HG02884 (cell line): ENCODE measurements around the gene KAT8.
A peak's percentile ranks its signal among the peaks of the same experiment; 100 is the strongest.
"Not testable (repeated sequence)": the region's sequence is repeated elsewhere in the genome, so short reads cannot be mapped to it uniquely, and the experiment has no call there.

ENCODE experiments used
- ATAC-seq: cut with Tn5 transposase; IDR thresholded peaks from one replicate; pipeline ENCODE4 v1.9.1; 2021; ENCODE audit warnings: mild to moderate bottlenecking, moderate library complexity; ENCODE audit not compliant: unreplicated experiment

The KAT8 gene

DNA sequence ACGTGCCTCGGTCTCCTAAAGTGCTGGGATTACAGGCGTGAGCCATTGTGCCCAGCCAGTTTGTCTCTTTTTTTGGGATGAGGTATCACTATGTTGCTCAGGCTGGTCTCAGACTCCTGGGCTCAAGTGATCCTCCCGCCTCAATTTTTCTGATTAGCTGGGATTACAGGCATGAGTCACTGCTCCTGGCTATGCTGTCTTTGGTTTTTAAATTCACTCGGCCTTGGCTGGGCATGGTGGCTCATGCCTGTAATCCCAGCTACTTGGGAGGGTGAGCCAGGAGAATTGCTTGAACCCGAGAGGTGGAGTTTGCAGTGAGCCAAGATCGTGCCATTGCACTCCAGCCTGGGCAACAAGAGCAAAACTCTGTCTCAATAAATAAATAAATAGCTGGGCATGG, 27.0 kb downstream of the KAT8 start:
- ATAC-seq = not testable (repeated sequence)

DNA sequence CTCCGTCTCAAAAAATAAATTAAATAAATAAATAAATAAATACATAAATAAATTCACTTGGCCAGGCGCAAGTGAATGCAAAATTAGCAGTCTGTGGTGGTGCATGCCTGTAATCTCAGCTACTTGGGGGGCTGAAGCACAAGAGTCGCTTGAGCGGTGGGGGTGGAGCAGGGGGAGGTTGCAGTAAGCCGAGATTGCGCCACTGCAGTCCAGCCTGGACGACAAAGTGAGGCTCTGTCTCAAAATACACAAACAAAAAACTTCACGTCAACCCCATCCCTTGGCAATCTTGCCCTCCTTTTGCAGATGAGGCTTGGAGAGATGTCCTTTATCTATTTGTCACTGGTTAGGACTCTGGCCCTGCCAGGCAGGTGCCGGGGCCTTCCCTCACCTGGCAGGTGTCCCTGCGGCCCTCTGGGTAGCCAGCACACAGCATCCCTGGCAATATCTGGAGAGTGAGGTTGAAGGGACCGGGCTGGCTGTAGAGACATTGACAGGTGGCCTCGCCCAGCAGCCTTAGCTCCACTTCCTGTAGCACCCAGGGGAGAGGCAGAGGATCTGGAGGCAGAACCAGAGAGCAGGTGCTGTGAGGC, 28.0 kb downstream of the KAT8 start:
- ATAC-seq = no peak

DNA sequence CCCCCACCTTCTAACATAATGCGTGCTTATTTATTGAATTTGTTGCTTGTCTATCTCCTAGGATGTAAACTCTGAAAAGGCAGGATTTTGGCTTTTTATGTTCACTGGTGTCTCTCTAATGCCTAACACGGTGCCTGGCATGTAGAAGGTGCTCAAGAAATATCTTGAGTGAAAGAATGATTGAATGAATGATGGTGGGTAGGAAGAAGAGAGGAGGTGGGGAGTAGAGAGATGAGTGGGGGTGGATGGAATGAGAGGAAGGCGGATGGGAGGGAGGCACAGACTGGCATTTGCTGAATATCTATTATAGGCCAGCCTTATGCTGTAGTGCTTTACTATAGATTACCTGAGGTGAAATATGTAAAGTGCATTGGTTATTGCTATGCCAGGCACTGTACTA, 30.1 kb downstream of the KAT8 start:
- ATAC-seq = no peak

DNA sequence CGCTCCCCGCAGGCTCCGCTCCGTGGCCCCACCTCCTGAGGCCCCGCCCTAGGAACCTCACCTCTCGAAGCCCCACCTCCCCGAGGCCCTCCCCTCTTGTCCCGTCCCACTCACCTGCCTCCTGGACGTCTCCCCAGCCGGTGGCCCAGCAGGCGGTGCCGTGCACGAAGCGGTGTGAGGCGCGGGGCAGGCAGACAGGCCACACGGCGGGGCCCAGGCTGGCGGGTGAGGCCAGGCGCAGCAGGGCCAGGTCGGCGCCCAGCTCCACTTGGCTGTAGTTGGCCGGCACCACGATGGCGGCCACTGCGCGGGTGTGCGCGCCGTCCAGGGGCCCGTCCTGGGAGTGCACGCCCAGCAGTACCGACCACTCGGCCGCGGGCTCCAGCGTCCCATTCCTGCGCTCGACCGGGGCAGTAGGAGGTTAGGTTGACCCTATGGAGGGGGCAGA, 30.8 kb downstream of the KAT8 start:
- ATAC-seq = no peak

DNA sequence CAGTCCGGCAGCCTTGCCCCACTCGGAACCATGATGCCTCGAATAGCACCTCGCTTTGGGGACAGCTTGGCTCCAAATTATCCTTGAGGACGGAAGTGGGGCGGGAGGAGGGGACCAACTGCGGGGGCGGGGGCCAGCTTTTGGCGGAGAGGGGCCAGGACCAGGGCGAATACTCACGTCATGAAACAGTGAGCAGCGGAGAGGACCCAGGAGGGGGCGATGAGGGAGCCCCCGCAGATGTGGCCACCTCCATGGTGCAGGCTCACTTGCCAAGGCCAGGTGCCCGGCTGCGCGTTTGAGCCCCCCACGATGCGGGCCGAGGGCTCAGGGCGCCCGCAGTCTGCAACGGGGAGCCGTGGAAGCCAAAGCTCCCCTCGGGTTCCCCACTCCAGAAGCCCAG, 31.4 kb downstream of the KAT8 start:
- ATAC-seq = no peak

DNA sequence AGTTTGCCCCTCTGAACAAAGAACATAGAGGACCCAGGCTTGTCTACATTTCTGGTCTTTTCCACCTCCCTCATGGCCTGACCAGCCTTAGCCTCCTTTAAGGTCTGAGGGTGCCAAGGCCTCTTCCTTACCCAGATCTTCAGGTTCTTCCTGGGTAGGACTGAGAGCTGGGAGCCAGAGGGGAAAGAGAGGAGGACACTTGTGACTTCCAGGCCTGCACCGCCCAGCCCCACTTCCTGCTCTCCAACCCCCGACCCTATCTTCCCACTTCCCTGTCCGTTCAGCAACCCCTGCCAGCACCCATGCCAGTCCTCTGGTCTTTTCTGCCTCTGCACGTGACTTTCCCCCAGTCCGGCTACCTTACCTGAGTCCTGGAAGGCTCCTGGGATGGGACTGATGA, 31.9 kb downstream of the KAT8 start:
- ATAC-seq = no peak

DNA sequence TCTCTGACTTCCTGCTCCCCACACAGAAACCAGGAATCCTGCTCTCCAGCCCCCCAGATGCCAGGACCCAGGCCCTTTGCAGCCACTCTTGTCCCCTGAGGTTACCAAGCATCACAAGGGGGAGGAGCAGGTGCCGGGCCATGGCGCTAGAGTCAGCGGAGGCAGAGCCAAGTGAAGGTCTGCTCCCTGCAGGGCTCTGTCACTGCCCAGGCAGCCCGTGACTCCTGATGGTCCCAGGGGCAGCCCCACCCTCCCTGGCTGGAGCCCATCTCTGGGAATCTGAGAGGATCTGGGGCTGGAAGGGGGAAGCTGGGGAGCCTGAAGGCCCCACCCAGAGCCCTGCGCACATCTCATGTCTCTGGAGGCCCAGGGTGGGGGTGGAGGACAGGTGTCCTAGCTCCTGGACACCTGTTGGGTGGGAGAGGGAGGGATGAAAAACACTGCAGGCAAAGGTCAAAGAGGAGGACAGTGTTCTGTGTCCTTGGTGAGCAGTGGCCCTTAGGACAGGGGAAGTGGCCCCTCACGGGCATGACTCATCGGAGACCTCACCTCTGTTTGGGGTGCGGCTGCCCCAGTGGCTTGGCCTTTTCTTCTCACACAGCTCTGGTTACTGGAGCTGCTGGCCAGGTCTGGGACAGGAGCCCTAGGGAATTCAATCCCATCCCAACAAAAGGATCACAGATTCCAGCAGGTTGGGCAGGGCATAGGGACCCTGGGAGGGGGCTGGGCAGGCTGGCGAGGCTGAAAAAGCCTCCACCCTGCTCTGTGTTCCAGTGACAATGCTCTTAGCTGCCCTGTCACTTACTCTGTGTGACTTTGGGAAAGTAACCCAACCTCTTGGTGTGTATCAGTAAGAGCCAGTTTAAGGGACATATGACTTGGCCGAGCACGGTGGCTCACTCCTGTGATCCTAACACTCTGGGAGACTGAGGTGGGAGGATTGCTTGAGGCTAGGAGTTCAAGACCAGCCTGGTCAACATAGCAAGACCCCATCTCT, 32.7 kb downstream of the KAT8 start, which contains the start of gene PRSS36:
PRSS36 (minus strand) TSS at position 173 of the 997 bp plus-strand sequence; CDS start at position 142, 31 bp downstream.
- ATAC-seq = no peak

DNA sequence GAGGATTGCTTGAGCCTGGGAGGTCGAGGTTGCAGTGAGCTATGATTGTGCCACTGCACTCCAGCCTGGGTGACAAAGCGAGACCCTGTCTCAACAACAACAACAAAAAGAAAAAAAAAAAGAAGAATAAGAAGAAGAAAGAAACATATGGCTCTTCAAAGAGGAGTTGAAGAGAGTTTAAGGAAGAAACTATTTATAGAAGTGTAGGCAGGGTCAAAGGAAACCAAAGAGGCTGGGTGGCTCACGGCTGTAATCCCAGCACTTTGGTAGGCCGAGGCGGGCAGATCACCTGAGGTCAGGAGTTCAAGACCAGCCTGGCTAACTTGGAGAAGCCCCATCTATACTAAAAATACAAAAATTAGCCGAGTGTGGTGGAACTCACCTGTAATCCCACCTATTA, 33.5 kb downstream of the KAT8 start:
- not testable (repeated sequence) for ATAC-seq

DNA sequence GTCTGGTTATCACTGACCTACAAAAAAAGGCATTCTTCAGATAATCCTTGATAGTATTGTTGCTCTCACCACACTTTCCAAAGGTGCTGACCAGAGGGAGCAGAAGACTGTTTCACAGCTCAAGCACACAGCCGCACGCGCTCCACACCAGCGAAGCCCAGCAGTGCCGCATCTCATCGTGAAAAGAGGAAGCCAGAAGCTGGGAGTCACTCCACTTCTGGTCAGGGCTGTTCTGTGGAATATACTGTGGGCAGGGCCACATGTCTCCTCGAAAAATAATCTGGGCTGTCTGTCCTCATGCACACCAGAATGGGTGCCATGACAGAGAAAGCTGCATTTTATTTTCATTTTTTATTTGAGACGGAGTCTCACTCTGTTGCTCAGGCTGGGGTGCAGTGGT, 39.7 kb downstream of the KAT8 start:
- no peak for ATAC-seq

DNA sequence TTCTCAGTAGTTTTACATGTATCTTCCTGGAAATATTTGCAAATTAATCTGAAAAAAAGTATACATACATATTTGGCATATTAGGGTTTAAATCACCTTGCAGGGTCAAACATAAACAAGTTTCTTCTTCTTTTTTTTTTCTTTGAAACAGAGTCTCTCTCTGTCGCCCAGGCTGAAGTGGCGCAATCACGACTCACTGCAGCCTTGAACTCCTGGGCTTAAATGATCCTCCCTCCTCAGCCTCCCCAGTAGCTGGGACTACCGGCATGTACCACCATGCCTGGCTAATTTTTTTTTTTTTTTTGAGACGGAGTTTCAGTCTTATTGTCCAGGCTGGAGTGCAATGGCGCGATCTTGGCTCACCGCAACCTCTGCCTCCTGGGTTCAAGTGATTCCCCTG, 49.9 kb downstream of the KAT8 start:
- no peak for ATAC-seq

DNA sequence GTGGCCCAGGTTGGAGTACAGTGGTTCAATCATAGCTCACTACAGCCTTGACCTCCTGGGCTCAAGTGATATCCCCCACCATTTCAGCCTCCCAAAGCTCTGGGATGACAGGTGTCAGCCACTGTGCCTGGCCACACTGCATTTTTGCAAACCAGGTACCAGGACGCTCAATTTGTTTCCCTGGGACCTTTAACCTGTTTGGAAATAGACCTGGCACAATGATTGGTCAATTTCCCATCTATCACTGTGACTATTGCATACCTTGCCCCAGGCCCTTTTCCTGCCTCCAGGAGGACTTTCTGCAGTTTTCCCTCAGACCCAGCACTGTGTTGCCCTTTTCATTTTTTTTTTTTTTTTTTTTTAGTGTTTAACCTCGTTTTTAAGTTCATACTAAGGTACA, 51.4 kb downstream of the KAT8 start:
- no peak for ATAC-seq

DNA sequence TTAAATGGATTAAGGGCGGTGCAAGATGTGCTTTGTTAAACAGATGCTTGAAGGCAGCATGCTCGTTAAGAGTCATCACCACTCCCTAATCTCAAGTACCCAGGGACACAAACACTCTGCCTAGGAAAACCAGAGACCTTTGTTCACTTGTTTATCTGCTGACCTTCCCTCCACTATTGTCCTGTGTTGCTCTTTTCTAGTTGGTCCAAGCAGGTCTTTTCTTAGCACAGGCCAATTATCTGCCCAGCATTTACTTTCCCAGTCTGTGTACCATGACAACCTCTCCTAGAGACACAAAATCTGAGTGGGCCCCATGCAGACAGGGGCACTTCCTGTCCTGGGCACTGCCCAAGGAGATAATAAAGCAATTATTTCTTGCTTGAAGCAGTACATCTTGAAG, 52.6 kb downstream of the KAT8 start:
- not testable (repeated sequence) for ATAC-seq

DNA sequence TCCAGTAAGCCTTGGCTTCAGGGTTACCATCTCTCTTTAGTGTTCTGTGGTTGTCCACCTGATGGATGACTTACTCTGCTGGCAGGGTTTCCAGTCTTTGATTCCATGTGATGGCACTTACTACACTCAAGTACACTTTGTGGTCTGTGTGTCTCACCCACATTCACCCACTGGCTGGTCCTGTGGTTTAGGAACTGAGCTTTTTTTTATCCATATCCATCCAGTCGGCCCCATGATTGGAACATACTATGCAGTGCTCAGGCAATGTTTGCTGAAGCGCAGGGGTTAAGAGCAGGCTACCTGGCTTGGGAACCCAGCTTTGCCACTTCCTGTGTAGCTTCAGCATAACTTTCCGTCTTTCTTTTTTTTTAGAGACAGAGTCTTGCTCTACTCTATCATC, 59.7 kb downstream of the KAT8 start:
- ATAC-seq = no peak

DNA sequence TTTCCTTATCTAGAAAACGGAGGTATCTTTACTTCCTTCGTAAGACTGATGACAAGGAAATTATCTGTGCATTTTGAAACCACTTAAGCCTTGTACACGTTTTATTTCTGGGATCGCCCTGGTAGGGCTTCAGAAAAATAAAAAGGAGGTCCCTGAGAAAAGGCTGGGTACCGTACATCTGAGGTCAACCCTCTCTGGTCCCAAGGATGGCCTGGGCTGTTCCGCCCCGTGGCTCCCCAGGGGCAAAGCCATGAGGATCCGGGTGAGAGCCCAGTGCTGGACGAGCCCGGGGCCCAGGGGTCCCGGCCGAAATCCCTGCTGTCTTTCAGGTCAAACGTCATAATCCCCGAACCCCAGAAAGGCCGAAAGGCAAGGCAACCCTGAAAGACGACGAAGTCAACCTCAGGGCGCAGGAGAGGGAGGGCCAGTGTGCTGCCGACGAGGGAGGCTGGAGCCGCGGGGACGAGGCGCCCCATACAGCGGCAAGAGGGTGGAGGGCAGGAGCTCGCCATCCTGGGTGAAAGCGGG, 61.8 kb downstream of the KAT8 start:
- ATAC-seq = no peak

DNA sequence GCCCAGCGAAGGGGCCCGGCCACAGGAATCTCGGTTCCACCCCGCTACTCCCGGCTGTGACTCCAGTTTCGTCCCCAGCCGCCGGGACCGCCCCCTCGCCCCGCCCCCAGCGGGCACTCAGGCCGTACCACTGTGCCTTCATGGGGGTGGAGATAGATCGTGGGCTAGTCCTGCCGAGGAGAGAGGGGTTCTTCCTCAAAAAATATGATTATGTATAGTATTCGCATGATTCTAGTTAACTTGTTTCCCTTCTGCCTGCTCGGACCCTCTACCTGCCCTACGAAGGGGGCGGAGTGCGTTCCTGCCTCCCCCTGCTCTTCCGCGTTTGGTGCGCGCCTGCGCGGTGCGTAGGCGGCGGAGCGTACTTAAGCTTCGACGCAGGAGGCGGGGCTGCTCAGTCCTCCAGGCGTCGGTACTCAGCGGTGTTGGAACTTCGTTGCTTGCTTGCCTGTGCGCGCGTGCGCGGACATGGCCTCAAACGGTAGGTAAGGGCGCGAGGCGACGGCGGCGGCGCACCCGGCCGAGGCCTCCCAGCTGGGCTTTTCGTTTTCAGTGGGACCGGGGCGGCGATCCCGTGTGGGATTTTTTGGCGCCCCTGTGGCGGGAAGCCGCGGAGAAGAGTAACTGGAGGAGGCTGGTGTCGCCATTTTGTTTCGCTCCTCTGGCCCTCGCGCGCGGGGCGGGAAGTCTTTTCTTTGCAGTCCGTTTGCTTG, 62.4 kb downstream of the KAT8 start, which contains the start of gene FUS:
FUS (plus strand) TSS at position 393 of the 713 bp plus-strand sequence; CDS start at position 469, 76 bp downstream.
- peak; percentile 42 for ATAC-seq
